Subcutaneous adipose tissue (tissue), 4 donors: Measurements from ENCODE around the gene PLXNB2. TPM values are rescaled to one million over a fixed set of nuclear protein-coding genes. Genes with fewer than 3 reads are reported as not detected.

Experiments used
- CTCF ChIP-seq: fragments of 450-650 bp; IDR thresholded peaks from one replicate; pipeline ENCODE4 v1.5.1; 2016; ENCODE audit warnings: low read depth, mild to moderate bottlenecking, control low read depth, antibody characterized with exemption, moderate library complexity
- total RNA-seq, 4 donors: library from RNA; depleted of rRNA; stranded (reverse); fragments of >200 nt; gene quantifications; one replicate each; pipeline ENCODE4 v1.1.0, GENCODE V29; 2016

The PLXNB2 gene
- total RNA-seq, 4 donors from 2014 or later = 59.2 to 128 (median 97.0) TPM

- TF ChIP-seq CTCF = no peak
Measured at GRCh38 chr22:50342651-50343540, 35.5 kb upstream of the PLXNB2 start, which contains the start of gene PPP6R2. TSS of gene PPP6R2 (plus strand) at chr22:50343327. CDS start at chr22:50393909, 50,582 bp downstream.

GRCh38 chr22:50341977-50342650 lies 34.7 kb upstream of the PLXNB2 start:
- TF ChIP-seq CTCF = no peak

- no peak for TF ChIP-seq CTCF
Measured at GRCh38 chr22:50339945-50340879, 32.8 kb upstream of the PLXNB2 start.

- TF ChIP-seq CTCF = no peak
Measured at GRCh38 chr22:50338860-50339462, 31.5 kb upstream of the PLXNB2 start.

GRCh38 chr22:50338042-50338573 lies 30.7 kb upstream of the PLXNB2 start:
- TF ChIP-seq CTCF = no peak

GRCh38 chr22:50337262-50338041 lies 30.0 kb upstream of the PLXNB2 start:
- TF ChIP-seq CTCF = no peak
